ENCODE data around the gene RTN3. TPM values are rescaled to one million over a fixed set of nuclear protein-coding genes. Genes with fewer than 3 reads are reported as not detected.

Gene RTN3
- total RNA-seq, 1 donor from 2014 or later = 250 TPM

Small RNA genes lying within 50 kb of the gene (small RNA-seq; reads per million reads assigned to genes)
- gene AP000753.3 (ENCODE audit: low replicate concordance) (not detected), gene RN7SL596P (ENCODE audit: low replicate concordance) (not detected)

Other genes with a start within 250 kb of the RTN3 start
- gene PLAAT5, start 190.3 kb upstream of the RTN3 start, total RNA-seq = 1.5 TPM
- not detected for gene LGALS12, start 175.4 kb upstream of the RTN3 start, total RNA-seq
- gene PLAAT4, start 144.7 kb upstream of the RTN3 start, total RNA-seq = 3.0 TPM
- gene PLAAT2, start 118.1 kb upstream of the RTN3 start, total RNA-seq = 0.25 TPM
- 3.7 TPM for gene PLAAT3, start 67.1 kb upstream of the RTN3 start, total RNA-seq
- 15.0 TPM for gene ATL3, start 10.1 kb upstream of the RTN3 start, total RNA-seq
- gene ZFTA, start 87.3 kb downstream of the RTN3 start, total RNA-seq = 66.1 TPM
- 8.1 TPM for gene SPINDOC, start 132.0 kb downstream of the RTN3 start, total RNA-seq
- 16.0 TPM for gene MARK2, start 157.6 kb downstream of the RTN3 start, total RNA-seq
- gene RCOR2, start 235.7 kb downstream of the RTN3 start, total RNA-seq = 7.9 TPM

Measured in temporal lobe (tissue), 2 donors.